Glutamatergic neuron (in vitro differentiated cells): Measurements from ENCODE around the gene CHST11. TPM values are rescaled to one million over a fixed set of nuclear protein-coding genes. Genes with fewer than 3 reads are reported as not detected.

Experiments
- DNase-seq: peaks from one replicate; pipeline ENCODE4 v3.0.0; 2022
- H3K27ac Mint-ChIP-seq: one replicate; pipeline ENCODE4 v1.8.0; 2020; ENCODE audit warnings: mild to moderate bottlenecking, mixed read lengths, inconsistent platforms; ENCODE audit not compliant: unreplicated experiment
- H3K27me3 Mint-ChIP-seq: one replicate; pipeline ENCODE4 v1.8.0; 2020; ENCODE audit warnings: mild to moderate bottlenecking, moderate library complexity, mixed read lengths, inconsistent platforms; ENCODE audit not compliant: unreplicated experiment
- H3K36me3 Mint-ChIP-seq: one replicate; pipeline ENCODE4 v1.8.0; 2020; ENCODE audit warnings: mild to moderate bottlenecking, mixed read lengths, inconsistent platforms; ENCODE audit not compliant: unreplicated experiment
- H3K4me1 Mint-ChIP-seq: one replicate; pipeline ENCODE4 v1.8.0; 2020; ENCODE audit warnings: mild to moderate bottlenecking, low read depth, mixed read lengths, inconsistent platforms; ENCODE audit not compliant: unreplicated experiment
- H3K4me3 Mint-ChIP-seq: one replicate; pipeline ENCODE4 v1.8.0; 2020; ENCODE audit warnings: mild to moderate bottlenecking, mixed read lengths, inconsistent platforms; ENCODE audit not compliant: unreplicated experiment
- H3K9me3 Mint-ChIP-seq: one replicate; pipeline ENCODE4 v1.8.0; 2020; ENCODE audit warnings: mild to moderate bottlenecking, moderate library complexity, mixed read lengths, inconsistent platforms; ENCODE audit not compliant: unreplicated experiment
- CTCF ChIP-seq: fragments of 200-600 bp; sonication (generic); IDR thresholded peaks from one replicate; pipeline ENCODE4 v1.5.0; 2021; ENCODE audit not compliant: partially characterized antibody, unreplicated experiment
- total RNA-seq: library from RNA; stranded (reverse); fragmentation: NEBNext Ultra II Directional; extraction: Animal tissue kit (Norgen Biotek cat#: 25700); gene quantifications from one replicate; pipeline ENCODE4 v1.2.1, GENCODE V29; 2021; ENCODE audit not compliant: unreplicated experiment

The CHST11 gene
- total RNA-seq, 1 donor from 2014 or later, result 11.5 TPM

DNA sequence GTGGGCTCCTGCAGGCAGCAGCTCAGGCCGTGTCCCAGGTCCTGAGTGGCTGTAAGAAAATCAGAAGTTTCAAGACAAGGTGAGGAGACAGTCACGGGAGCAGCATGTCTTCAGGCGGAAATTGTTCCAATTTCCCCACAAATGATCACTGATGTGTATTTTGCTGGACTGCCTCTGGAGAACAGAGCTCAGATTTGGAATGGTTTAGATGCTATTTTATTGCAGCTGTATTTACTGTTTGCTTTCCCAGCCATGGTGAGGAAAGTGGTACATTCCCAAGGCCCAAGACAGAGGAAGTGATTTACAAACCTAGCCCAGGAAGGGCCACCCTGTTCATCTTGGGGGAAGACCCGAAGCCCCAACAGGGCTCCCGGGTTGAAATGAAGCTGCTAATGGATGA, 195.6 kb downstream of the CHST11 start:
- Mint-ChIP-seq H3K4me3 (no peak overlapping the region), H3K36me3 (no peaks in the 10 kb centered on the region), H3K27me3 (no peaks in the 10 kb centered on the region), H3K9me3 (no peaks in the 10 kb centered on the region), H3K27ac (no peak overlapping the region), H3K4me1 (peaks cover 13% of the 10 kb centered on the region)
- DNase-seq, result no peak
- TF ChIP-seq CTCF, result no peak

- Mint-ChIP-seq H3K9me3 (no peaks in the 10 kb centered on the region), H3K36me3 (no peaks in the 10 kb centered on the region), H3K4me1 (peaks cover 14% of the 10 kb centered on the region), H3K4me3 (no peak overlapping the region), H3K27me3 (no peaks in the 10 kb centered on the region), H3K27ac (no peak overlapping the region)
- TF ChIP-seq CTCF, result no peak
- no peak for DNase-seq
Measured at GRCh38 chr12:104652910-104653309, 196.2 kb downstream of the CHST11 start.

GRCh38 chr12:104653730-104654664, 197.2 kb downstream of the CHST11 start:
- no peak for DNase-seq
- no peaks in the 10 kb centered on the region for H3K27me3 Mint-ChIP-seq
- H3K4me3 Mint-ChIP-seq, result no peak overlapping the region
- TF ChIP-seq CTCF, result peak; percentile 65
- peaks cover 14% of the 10 kb centered on the region for H3K4me1 Mint-ChIP-seq
- H3K36me3 Mint-ChIP-seq, result no peaks in the 10 kb centered on the region
- H3K9me3 Mint-ChIP-seq, result no peaks in the 10 kb centered on the region
- H3K27ac Mint-ChIP-seq, result no peak overlapping the region

DNA sequence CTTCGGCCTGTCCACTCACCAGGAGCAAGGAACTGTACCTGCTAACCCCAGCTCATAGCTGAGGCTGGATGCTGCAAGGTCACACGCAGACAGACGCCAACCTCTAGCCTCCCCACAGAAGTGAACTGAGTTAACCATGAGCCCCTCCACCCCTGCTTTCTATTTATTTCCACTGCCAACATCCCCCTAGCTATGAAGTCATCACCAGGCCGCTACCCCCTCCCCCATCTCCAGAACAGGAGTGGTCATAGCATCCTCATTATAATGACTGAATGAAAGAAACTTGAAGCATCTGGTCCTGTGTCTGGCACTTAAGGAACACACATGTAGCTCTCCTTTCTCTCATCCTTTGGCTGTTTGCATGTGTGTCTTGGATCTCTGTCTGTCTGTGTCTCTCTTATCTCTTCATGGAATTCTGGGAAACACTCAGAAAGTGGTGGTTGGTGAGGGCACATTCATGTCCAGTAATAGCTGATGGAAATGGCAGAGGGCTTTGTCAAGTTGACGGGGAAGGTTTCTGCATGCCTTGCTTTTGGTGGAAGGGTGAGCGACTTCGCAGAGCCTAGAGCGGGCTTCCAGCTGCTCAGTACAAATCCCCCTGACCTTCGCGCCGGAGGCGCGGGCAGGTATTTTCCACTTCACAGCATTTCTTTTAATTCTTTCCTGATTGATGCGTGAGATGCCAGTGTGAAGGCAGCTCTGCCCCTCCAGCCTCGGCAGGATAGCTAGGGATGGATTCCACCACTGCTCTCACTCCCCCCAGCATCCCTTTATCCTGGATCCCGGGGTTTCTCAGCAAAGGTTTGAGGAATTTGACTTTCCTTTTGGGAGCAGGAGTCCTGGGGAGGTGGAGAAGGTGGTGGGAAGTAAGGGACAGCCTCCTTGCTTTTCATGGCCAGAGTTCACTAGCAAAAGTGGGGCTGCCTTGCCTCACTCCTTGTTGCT, 198.2 kb downstream of the CHST11 start:
- Mint-ChIP-seq H3K9me3 (no peaks in the 10 kb centered on the region), H3K4me3 (no peak overlapping the region), H3K4me1 (peaks cover 14% of the 10 kb centered on the region), H3K27me3 (no peaks in the 10 kb centered on the region), H3K27ac (peak overlapping the region; percentile 21), H3K36me3 (no peaks in the 10 kb centered on the region)
- TF ChIP-seq CTCF, result no peak
- DNase-seq, result no peak
